Sigmoid colon (tissue), 7 donors: Measurements from ENCODE around the gene CRADD. TPM values are rescaled to one million over a fixed set of nuclear protein-coding genes. Genes with fewer than 3 reads are reported as not detected.

Experiments used
- DNase-seq: peaks from one replicate; pipeline ENCODE4 v3.0.0-alpha.2; 2019
- H3K27ac ChIP-seq, 4 donors: fragments of 200-600 bp; sonication (generic); one replicate each; pipeline ENCODE4 v1.5.1; 2016 to 2019; ENCODE audit warnings: mild to moderate bottlenecking in 1 of 4
- H3K27me3 ChIP-seq, 3 donors: fragments of 200-600 bp; sonication (generic); one replicate each; pipeline ENCODE4 v1.5.1; 2019; ENCODE audit warnings: mild to moderate bottlenecking in 1 of 3
- H3K36me3 ChIP-seq, 4 donors: fragments of 200-600 bp; sonication (generic); one replicate each; pipeline ENCODE4 v1.5.1; 2016 to 2019
- H3K4me1 ChIP-seq, 4 donors: fragments of 200-600 bp; sonication (generic); one replicate each; pipeline ENCODE4 v1.5.1; 2017 to 2019
- H3K4me3 ChIP-seq, 4 donors: fragments of 200-600 bp; sonication (generic); one replicate each; pipeline ENCODE4 v1.5.1; 2017 to 2019; ENCODE audit warnings: mild to moderate bottlenecking in 2 of 4, moderate library complexity in 1 of 4
- H3K9me3 ChIP-seq, 4 donors: fragments of 200-600 bp in 3 of 4; sonication (generic) in 3 of 4; one replicate each; pipeline versions ENCODE4 v1.5.1 to v1.6.1; 2013 to 2019
- EP300 ChIP-seq, 4 donors: sonication (generic); formaldehyde crosslinking; IDR thresholded peaks; one replicate each; pipeline ENCODE4 v1.6.1; 2017; ENCODE audit warnings: antibody characterized with exemption in 4 of 4
- POLR2A ChIP-seq, 2 donors: fragments of 450-650 bp; IDR thresholded peaks; one replicate each; pipeline ENCODE4 v1.6.1; 2016; ENCODE audit warnings: antibody characterized with exemption in 2 of 2, mild to moderate bottlenecking in 2 of 2, moderate library complexity in 2 of 2
- POLR2AphosphoS5 ChIP-seq, 4 donors: sonication (generic); formaldehyde crosslinking; IDR thresholded peaks; one replicate each; pipeline ENCODE4 v1.6.1; 2017; ENCODE audit warnings: antibody characterized with exemption in 4 of 4
- WGBS, 2 donors: extraction: QIAGEN DNeasy Blood & Tissue Kit; methylation state at CpG; one replicate each; pipeline ENCODE4 v1.1.7; 2013; 5-methylcytosine and 5-hydroxymethylcytosine counted together
- intact Hi-C: fragments of 100-400 bp; cut with DNase I; formaldehyde crosslinking; loops from one replicate; pipeline ENCODE4 v1.15.1; 2023
- polyA plus RNA-seq, 3 donors: library from polyadenylated mRNA; stranded (reverse); fragments of 200-250 nt; gene quantifications; one replicate each; pipeline ENCODE4 v1.2.3, GENCODE V29; 2013
- total RNA-seq, 4 donors: library from RNA; depleted of rRNA; stranded (reverse); fragments of >200 nt; gene quantifications; one replicate each; pipeline ENCODE4 v1.1.0, GENCODE V29; 2016
- TF ChIP-seq, protein P1 (sequence below), 4 experiments: fragments of 450-650 bp in 3 of 4; fragments of 200-600 bp in 1 of 4; IDR thresholded peaks; one replicate each; pipeline ENCODE4 v1.5.1; 2016 to 2019; ENCODE audit warnings: antibody characterized with exemption in 4 of 4, mild to moderate bottlenecking in 3 of 4, moderate library complexity in 2 of 4
- donor health status: healthy with polysubstance abuse.
- donor health status: Bipolar disorder and iron deficiency.
- donor health status: healthy.

Gene CRADD
- total and polyA plus RNA-seq, 7 donors: 14.1 to 98.9 (median 43.7) TPM

DNA sequence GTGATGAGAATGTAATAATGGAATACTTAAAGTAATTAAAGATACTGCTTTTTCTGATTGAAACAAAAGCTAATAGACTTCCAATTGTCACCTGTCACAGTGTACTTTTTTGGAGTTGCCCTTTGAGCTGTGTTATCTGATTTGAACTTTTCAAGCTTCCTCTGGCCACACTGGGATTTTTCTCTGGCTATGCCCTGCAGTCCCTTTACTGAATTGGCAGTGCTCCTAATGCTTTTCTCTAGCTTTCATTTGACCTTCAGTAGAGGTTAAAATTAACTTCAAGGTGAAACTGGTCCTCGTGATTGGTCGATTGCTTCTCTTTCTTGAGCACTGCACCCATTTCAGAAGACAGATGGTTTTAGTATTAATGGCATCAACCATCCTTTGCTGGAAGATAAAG, 89.2 kb downstream of the CRADD start:
- H3K27me3 ChIP-seq: no peaks in the 10 kb centered on the region
- DNase-seq: no peak
- TF ChIP-seq, protein P1, sequence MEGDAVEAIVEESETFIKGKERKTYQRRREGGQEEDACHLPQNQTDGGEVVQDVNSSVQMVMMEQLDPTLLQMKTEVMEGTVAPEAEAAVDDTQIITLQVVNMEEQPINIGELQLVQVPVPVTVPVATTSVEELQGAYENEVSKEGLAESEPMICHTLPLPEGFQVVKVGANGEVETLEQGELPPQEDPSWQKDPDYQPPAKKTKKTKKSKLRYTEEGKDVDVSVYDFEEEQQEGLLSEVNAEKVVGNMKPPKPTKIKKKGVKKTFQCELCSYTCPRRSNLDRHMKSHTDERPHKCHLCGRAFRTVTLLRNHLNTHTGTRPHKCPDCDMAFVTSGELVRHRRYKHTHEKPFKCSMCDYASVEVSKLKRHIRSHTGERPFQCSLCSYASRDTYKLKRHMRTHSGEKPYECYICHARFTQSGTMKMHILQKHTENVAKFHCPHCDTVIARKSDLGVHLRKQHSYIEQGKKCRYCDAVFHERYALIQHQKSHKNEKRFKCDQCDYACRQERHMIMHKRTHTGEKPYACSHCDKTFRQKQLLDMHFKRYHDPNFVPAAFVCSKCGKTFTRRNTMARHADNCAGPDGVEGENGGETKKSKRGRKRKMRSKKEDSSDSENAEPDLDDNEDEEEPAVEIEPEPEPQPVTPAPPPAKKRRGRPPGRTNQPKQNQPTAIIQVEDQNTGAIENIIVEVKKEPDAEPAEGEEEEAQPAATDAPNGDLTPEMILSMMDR (IDR thresholded peaks at IDR 0.05): no peak
- TF ChIP-seq POLR2AphosphoS5 (IDR thresholded peaks at IDR 0.05): no peak
- TF ChIP-seq EP300 (IDR thresholded peaks at IDR 0.05): no peak
- TF ChIP-seq POLR2A (IDR thresholded peaks at IDR 0.05): no peak
- WGBS, 2 donors: 76 to 86% methylated on average over 2 of the region's 2 CpGs
- H3K27ac ChIP-seq: peak overlapping the region; percentile 60 to 77 (median 68)
- no peaks in the 10 kb centered on the region for H3K36me3 ChIP-seq
- H3K4me1 ChIP-seq: peaks cover 0 to 51% (median 25%) of the 10 kb centered on the region in 4 donors
- no peaks in the 10 kb centered on the region for H3K9me3 ChIP-seq
- no peak overlapping the region for H3K4me3 ChIP-seq
- intact Hi-C loops: loop anchor here (5.0 to 10.0 kb wide), 5 partner anchors 216 to 336 kb away; partner anchors contain the start of gene UBE2N

DNA sequence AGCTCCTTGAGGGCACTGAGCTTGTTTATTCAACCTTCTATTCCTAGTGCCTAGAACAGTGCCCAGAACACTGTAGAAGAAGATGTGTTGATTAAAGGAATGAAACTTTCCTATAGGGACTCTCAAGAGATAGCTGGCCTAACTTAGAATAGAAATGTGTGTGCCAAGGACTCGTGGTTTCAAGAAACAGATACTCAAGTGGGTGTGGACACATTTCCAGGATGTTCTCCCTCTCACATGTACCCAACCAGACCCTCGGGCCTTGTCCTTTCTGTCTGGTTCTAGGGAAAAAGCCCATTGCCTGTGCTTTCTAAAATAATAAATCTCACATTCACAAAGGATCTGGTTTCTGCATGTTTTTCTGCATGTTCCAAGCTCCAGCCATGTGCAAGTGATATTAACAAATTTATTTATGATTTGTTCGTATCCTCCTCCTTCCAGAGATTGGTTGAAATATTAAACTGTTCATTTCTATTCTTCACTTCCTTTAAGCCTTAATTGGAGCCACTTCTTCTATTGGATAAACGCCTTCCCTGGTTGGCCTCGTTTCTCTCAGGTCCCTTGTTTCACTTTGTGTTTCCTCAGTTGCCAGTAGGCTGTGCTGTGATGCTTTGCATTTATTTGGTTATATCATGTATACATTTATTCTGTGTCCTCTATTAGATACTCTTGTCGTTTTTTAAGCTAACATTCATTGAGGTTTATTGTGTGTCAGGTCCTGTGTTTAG, 89.8 kb downstream of the CRADD start:
- intact Hi-C loops: loop anchor here (5.0 to 10.0 kb wide), 5 partner anchors 215 to 335 kb away; partner anchors contain the start of gene UBE2N

DNA sequence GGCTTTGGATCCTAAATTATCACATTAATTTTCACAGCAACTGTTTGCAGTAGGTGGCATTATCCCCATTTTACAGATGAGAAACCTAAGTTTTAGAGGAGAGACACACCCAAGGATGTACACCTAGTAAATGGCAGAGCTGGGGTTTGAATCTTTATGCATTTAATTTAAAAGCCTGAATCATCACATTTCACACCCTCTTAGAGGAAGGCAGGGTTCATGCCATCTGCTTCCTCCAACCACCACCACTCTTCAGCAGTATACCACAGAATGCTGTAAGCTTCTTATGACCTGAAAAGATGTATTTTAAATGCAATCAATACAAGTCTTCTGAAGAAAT, 90.3 kb downstream of the CRADD start:
- Histone ChIP-seq H3K27me3 (no peaks in the 10 kb centered on the region), H3K4me3 (no peak overlapping the region), H3K27ac (peak overlapping the region; percentile 60 to 77 (median 68)), H3K4me1 (peaks cover 0 to 42% (median 15%) of the 10 kb centered on the region in 4 donors), H3K36me3 (no peaks in the 10 kb centered on the region), H3K9me3 (no peaks in the 10 kb centered on the region)
- no peak for DNase-seq
- no peak for TF ChIP-seq POLR2AphosphoS5 (IDR thresholded peaks at IDR 0.05)
- no peak for TF ChIP-seq EP300 (IDR thresholded peaks at IDR 0.05)
- no peak for TF ChIP-seq POLR2A (IDR thresholded peaks at IDR 0.05)
- TF ChIP-seq, protein P1 (IDR thresholded peaks at IDR 0.05): no peak
- intact Hi-C loops: loop anchor here (5.0 to 10.0 kb wide), 5 partner anchors 215 to 335 kb away; partner anchors contain the start of gene UBE2N

More for the DNA sequence above, 89.8 kb downstream of the CRADD start:
- Histone ChIP-seq H3K9me3 (no peaks in the 10 kb centered on the region), H3K36me3 (no peaks in the 10 kb centered on the region), H3K4me1 (peaks cover 0 to 47% (median 19%) of the 10 kb centered on the region in 4 donors), H3K27me3 (no peaks in the 10 kb centered on the region), H3K4me3 (no peak overlapping the region), H3K27ac (peak overlapping the region; percentile 60 to 77 (median 68))
- TF ChIP-seq EP300 (IDR thresholded peaks at IDR 0.05) (no peak), POLR2AphosphoS5 (IDR thresholded peaks at IDR 0.05) (peak in 3 of 4 donors; percentile 11 to 54 (median 40)), POLR2A (IDR thresholded peaks at IDR 0.05) (no peak)
- TF ChIP-seq, protein P1 (IDR thresholded peaks at IDR 0.05): peak; percentile 54 to 73 (median 60)
- DNase-seq: peak; percentile 80
- 31 to 40% methylated on average over 6 of the region's 6 CpGs for WGBS, 2 donors

DNA sequence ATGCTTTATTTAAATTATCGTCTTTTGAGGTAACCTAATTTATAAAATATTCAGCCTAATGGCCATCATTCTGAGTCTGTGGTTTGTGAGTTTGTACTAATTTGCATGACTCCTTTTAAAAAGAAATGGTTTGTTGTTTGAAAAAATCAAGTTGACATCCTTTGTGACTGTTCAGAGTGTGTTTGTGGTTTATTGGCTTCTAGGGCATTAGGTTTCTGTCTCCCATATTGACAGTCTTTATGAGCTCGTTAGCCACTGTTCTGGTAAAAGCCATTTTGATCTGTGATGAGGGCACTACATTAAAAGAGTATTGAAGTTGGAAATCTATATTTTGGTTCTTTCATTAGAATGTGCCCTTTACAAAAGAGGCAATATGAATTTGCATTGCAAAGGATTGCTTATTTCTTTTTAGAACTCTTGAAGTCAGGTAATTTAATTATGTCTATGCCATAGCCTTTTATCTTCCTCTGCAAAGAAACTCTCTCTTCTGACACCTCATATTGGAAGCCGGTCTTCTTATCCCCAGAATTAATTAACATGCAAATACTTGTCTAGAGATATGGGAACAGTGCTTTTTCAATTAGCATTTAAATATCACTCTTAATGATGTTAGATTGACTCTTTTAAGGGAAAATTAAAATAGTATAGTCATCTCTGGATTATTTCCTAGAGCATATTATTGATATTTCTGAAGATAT, 95.0 kb downstream of the CRADD start:
- no peaks in the 10 kb centered on the region for H3K36me3 ChIP-seq
- no peaks in the 10 kb centered on the region for H3K9me3 ChIP-seq
- no peak overlapping the region for H3K4me3 ChIP-seq
- no peak overlapping the region for H3K27ac ChIP-seq
- TF ChIP-seq POLR2AphosphoS5 (IDR thresholded peaks at IDR 0.05): no peak
- no peak for TF ChIP-seq POLR2A (IDR thresholded peaks at IDR 0.05)
- TF ChIP-seq, protein P1 (IDR thresholded peaks at IDR 0.05): no peak
- TF ChIP-seq EP300 (IDR thresholded peaks at IDR 0.05): no peak
- H3K4me1 ChIP-seq: peaks cover 0 to 43% (median 23%) of the 10 kb centered on the region in 4 donors
- H3K27me3 ChIP-seq: no peaks in the 10 kb centered on the region
- WGBS, 2 donors: 81 to 90% methylated on average over 3 of the region's 3 CpGs
- intact Hi-C loops: no loop called here
- no peak for DNase-seq
